Embryonic facial prominence (tissue), 1 donor: ENCODE results near the gene GABPB1.

ENCODE experiments used
- DNase-seq: peaks from one replicate; pipeline ENCODE4 v3.0.0-alpha.2; 2016; ENCODE audit errors: extremely low spot score

The GABPB1 gene

GRCh38 chr15:50277370-50277769 lies 77.6 kb downstream of the GABPB1 start:
- no peak for DNase-seq

GRCh38 chr15:50275908-50276307 lies 79.1 kb downstream of the GABPB1 start:
- DNase-seq = no peak

GRCh38 chr15:50275091-50275490 lies 79.9 kb downstream of the GABPB1 start:
- no peak for DNase-seq

- no peak for DNase-seq
These were observed 87.4 kb downstream of the GABPB1 start for GRCh38 chr15:50267577-50267976.

- DNase-seq = no peak
These were observed 89.4 kb downstream of the GABPB1 start, which contains the start of gene HDC for GRCh38 chr15:50265620-50266019. TSS of gene HDC (minus strand) at chr15:50265726. CDS start at chr15:50265623, 103 bp downstream.

- DNase-seq = no peak
These were observed 92.5 kb downstream of the GABPB1 start for GRCh38 chr15:50262533-50262932.

GRCh38 chr15:50261981-50262380 lies 93.0 kb downstream of the GABPB1 start:
- DNase-seq = no peak

- no peak for DNase-seq
These were observed 94.0 kb downstream of the GABPB1 start for GRCh38 chr15:50260969-50261496.

DNA sequence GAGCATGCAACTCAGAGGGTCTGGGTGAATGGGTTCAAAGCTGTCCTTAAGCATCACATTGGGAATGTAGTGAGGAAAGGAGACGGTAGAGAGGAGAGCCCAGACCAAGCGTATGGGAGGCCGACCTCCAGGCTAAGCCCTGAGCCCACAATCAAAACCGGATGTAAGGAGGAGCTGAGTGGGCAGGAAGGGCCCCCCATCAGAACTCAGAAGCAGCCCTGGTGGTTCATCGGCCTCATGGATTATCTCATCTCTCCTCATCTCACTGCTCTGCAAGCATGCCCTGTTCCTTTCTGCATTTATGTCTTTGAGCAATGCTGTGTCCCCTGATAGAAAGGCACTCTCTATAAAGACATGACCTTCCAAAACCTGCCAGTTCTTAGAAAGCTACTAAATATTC lies 95.7 kb downstream of the GABPB1 start:
- no peak for DNase-seq

DNA sequence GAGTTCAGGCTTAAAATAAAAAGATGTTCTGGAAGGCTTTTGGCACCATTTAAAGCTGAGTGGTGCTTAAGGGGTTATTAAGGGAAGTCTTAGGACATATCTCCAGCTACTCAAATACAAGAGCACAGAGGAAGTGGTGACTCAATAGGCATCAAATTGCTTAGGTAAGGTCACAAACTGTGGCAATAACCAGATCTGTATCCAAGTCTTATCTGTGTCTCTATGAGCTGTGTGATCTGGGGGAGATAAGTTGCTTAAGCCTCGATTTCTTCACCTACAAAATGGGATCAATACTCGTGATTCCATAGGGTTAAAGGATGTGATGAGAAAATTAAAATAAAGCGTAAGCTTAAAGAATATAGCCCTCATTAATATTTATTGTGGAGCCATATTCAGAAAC lies 97.1 kb downstream of the GABPB1 start:
- DNase-seq = no peak

DNA sequence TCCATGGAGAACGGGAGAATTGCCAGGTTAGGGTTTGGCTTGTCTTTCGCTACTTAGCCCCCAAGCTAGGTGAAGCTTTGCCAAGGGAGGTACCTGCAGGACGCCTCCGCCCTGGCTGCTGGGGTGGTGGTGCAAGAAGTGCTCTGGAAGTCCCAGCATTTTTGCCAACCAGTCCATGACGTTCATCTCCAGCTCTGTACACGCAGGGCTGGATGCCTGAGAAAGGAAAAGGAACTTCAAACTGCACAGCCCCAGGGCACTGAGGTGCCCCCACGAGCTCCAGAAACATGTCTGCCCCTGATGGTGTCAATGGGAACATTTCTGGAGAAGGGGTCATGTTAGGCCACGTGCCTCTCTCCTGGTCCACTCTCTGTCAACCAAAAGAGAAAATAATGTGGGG lies 97.7 kb downstream of the GABPB1 start:
- no peak for DNase-seq

- DNase-seq = no peak
These were observed 98.6 kb downstream of the GABPB1 start for GRCh38 chr15:50256188-50257041.

DNA sequence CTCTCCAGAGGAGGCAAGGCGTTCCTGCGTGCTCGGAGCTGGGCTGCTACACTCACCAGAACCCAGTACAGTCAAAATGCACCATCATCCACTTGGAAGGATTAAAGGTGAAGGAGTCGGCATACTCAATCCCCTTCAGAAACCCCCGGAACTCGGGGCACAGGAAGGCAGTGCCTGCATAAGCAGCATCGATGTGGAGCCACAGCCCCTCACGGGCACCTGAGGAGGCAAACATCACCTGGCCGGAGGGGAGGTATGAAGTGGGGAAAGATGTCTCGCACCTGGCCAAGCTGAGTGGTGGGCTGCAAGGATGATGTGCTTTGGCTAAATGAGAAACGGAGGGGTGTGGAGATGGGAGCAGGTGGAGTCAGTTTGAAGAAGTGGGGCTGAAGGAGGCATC lies 102.4 kb downstream of the GABPB1 start:
- no peak for DNase-seq

GRCh38 chr15:50251638-50252182 lies 103.3 kb downstream of the GABPB1 start:
- no peak for DNase-seq

- no peak for DNase-seq
These were observed 104.1 kb downstream of the GABPB1 start for GRCh38 chr15:50250760-50251394.

DNA sequence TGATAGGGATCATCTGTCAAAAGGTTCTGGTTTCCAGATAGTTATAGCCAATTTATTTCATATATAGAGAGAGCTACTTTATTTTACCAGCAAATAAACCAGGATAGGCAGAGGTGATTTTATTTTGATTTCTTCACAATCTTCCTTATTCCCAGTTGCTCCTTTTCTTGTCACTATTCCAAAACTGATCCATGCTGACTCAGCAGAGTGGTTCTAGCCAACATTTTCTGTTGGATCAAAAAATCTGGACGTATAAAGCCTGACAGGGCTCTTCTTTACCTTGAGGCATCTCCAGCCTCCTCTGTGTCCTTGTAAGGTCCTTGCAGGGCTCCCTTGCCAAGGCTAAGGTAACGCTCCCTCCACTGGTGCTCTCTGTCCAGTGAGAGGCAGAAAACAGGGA lies 105.3 kb downstream of the GABPB1 start:
- no peak for DNase-seq

GRCh38 chr15:50248994-50249582 lies 105.9 kb downstream of the GABPB1 start:
- no peak for DNase-seq

DNA sequence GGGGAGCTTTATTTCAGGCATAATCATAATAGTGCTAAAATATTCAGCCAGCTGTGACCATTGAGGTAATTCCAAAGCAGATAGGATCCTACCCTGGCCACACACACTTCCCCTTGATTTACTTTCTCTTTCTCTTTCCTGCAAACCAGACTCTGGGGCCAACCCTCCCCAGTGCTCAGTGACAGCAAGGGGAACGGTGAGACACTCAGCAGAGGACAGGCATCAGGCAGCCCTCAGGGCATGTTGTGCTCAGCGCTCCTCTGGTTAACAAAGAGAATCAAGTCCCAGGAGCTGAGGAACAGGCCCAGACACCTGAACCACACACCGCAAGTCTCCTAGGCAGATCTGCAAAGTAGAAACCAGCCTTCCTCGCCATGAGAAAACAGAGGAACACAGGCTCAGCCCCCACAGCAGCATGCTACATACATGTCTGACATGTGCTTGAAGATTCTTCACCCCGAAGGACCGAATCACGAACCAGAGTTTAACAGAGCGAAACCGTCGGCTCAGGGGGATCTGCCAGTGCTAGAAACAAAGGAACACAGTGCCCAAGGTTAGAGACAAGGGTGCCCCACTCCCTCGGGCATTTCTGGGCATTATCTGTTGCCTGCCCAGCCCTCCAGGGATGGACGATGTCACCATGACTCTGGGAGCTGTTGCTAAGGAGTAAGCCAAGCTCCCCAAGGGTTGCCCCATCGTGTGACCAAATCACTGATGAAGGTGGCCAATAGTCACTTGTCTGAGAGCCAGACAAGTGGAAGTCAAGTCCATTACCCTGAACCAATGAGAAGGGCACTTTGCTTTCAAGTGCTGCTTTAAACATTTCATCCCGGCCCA lies 107.0 kb downstream of the GABPB1 start:
- no peak for DNase-seq

GRCh38 chr15:50246631-50247030 lies 108.4 kb downstream of the GABPB1 start:
- no peak for DNase-seq

DNA sequence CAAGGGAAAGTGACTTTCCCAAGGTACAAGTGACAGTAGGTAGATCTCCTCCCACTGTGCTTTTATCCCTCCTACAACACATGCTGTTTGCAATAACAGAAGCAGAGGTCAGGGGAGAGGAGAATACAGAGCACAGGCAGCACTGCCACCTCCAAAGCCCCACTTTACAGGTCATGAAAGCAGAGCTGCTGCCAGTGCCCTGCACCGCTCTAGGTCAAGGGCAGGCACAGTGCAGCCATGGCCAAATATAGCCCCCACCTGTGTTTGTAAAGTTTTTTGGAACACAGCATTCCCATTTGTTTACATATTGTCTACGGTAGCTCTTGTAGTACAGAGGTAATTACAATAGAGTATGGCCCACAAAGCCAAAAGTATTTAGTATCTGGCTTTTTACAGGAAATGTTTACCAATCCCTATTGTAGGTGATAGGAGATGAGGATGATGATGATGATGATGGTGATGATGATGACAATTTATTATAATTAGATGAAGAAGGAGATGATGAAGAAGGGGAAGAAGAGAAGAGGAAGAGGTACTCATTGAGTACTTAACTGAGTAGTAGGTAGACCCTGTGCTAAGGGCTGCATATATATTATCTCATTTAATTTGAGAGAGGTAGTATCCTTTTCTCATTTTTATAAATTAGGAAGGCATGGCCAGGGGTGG lies 109.9 kb downstream of the GABPB1 start:
- DNase-seq = no peak

DNA sequence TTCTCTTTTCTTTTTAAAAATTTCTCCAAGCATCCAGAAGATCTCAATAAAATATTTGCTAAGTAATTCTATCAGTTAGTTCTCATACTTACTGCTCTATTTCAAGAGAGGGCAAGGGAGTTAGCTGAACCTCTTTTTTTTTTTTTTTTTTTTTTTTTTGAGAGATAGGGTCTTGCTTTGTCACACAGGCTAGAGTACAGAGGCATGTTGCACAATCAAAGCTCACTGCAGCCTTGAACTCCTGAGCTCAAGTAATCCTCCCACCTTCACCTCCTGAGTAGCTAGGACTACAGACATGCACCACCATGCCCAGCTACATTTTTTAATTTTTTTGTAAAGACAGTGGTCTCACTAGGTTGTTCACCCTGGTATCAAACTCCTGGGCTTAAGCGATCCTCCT lies 110.8 kb downstream of the GABPB1 start:
- DNase-seq = no peak
